GM12865 (cell line): ENCODE measurements around the gene OR4C5.
"Not testable (repeated sequence)": the region's sequence is repeated elsewhere in the genome, so short reads cannot be mapped to it uniquely, and the experiment has no call there.

Source experiments
- DNase-seq: peaks from one replicate; pipeline ENCODE4 v3.0.0; 2010; ENCODE audit warnings: low read depth
- H3K4me3 ChIP-seq: 2 replicates; pipeline ENCODE4 v1.5.1; 2011; ENCODE audit warnings: mild to moderate bottlenecking, low read depth, low read length, control low read depth
- CTCF ChIP-seq: IDR thresholded peaks from 2 replicates; pipeline ENCODE4 v1.5.1; 2011; ENCODE audit warnings: low read length, control low read depth, low read depth, inconsistent platforms; ENCODE audit not compliant: insufficient read depth; ENCODE audit errors: missing control alignments

Gene OR4C5

GRCh38 chr11:48366365-48366764, at the start of gene OR4C5:
Gene OR4C5, minus strand, starts transcription at chr11:48366465. Its CDS starts 0 bp downstream, at chr11:48366465.
- DNase-seq, result no peak
- no peak within 1 kb of the TSS for H3K4me3 ChIP-seq
- no peak for TF ChIP-seq CTCF

GRCh38 chr11:48384670-48385069, 18.4 kb upstream of the OR4C5 start:
- peak; percentile 3 for DNase-seq
- TF ChIP-seq CTCF, result peak; percentile 28
- no peak overlapping the region for H3K4me3 ChIP-seq

- H3K4me3 ChIP-seq, DNase-seq: not testable (repeated sequence)
Measured at GRCh38 chr11:48384151-48384550, 17.9 kb upstream of the OR4C5 start.

GRCh38 chr11:48361289-48361688, 5.0 kb downstream of the OR4C5 start:
- not testable (repeated sequence) for H3K4me3 ChIP-seq, DNase-seq

GRCh38 chr11:48354677-48355076, 11.6 kb downstream of the OR4C5 start:
- TF ChIP-seq CTCF, result no peak
- H3K4me3 ChIP-seq, result no peak overlapping the region
- no peak for DNase-seq

GRCh38 chr11:48354013-48354412, 12.3 kb downstream of the OR4C5 start:
- H3K4me3 ChIP-seq, result no peak overlapping the region
- DNase-seq, result no peak
- TF ChIP-seq CTCF, result no peak

GRCh38 chr11:48346286-48346685, 20.0 kb downstream of the OR4C5 start:
- not testable (repeated sequence) for H3K4me3 ChIP-seq, DNase-seq

- not testable (repeated sequence) for H3K4me3 ChIP-seq, DNase-seq
Measured at GRCh38 chr11:48342505-48342904, 23.8 kb downstream of the OR4C5 start.

- DNase-seq, result no peak
- TF ChIP-seq CTCF, result no peak
Measured at GRCh38 chr11:48341466-48341865, 24.8 kb downstream of the OR4C5 start.

GRCh38 chr11:48324620-48325019, 41.6 kb downstream of the OR4C5 start, which contains the start of gene OR4C3:
Gene OR4C3, plus strand, starts transcription at chr11:48324920. Its CDS starts 102 bp downstream, at chr11:48325022.
- not testable (repeated sequence) for DNase-seq, H3K4me3 ChIP-seq

More at GRCh38 chr11:48341466-48341865, 24.8 kb downstream of the OR4C5 start:
- no peak overlapping the region for H3K4me3 ChIP-seq

GRCh38 chr11:48319813-48320212, 46.5 kb downstream of the OR4C5 start:
- DNase-seq, H3K4me3 ChIP-seq: not testable (repeated sequence)
